Keratinocyte (primary cell): ENCODE measurements around the gene FOXL3. TPM values are rescaled to one million over a fixed set of nuclear protein-coding genes. Genes with fewer than 3 reads are reported as not detected.

Experiments used
- DNase-seq: peaks from one replicate; pipeline ENCODE4 v3.0.0-alpha.2; 2011; ENCODE audit warnings: low read depth, missing footprints, low spot score
- FAIRE-seq: peaks from 2 replicates; lab custom pipeline; 2011; peaks lifted over from hg19 to GRCh38; lab: Jason Lieb, UNC
- H2AFZ ChIP-seq: 2 replicates; pipeline ENCODE4 v1.6.0; 2012; ENCODE audit warnings: low read length, control low read depth, inconsistent platforms; ENCODE audit not compliant: control insufficient read depth
- H3K27ac ChIP-seq: 2 replicates; pipeline ENCODE4 v1.5.1; 2011; ENCODE audit warnings: low read length; ENCODE audit not compliant: control insufficient read depth, insufficient read depth
- H3K27me3 ChIP-seq: 3 replicates; pipeline ENCODE4 v1.6.0; 2011; ENCODE audit warnings: low read length; ENCODE audit not compliant: control insufficient read depth, insufficient read depth; ENCODE audit errors: extremely low read depth
- H3K36me3 ChIP-seq, 2 experiments: 2 replicates in 1 of 2; 3 replicates in 1 of 2; pipeline ENCODE4 v1.5.1; 2011; ENCODE audit warnings: low read length in 2 of 2, mild to moderate bottlenecking in 1 of 2; ENCODE audit not compliant: control insufficient read depth in 2 of 2, insufficient read depth in 2 of 2; ENCODE audit errors: extremely low read depth in 1 of 2
- H3K4me1 ChIP-seq: 3 replicates; pipeline ENCODE4 v1.5.1; 2011; ENCODE audit warnings: low read length; ENCODE audit not compliant: control insufficient read depth, insufficient read depth; ENCODE audit errors: extremely low read depth
- H3K4me2 ChIP-seq: 3 replicates; pipeline ENCODE4 v1.6.0; 2011; ENCODE audit warnings: low read depth, low read length; ENCODE audit not compliant: control insufficient read depth, insufficient read depth; ENCODE audit errors: extremely low read depth
- H3K4me3 ChIP-seq, 3 experiments: fragments of 200-600 bp in 1 of 3; sonication (generic) in 1 of 3; 2 replicates in 2 of 3; 3 replicates in 1 of 3; pipeline ENCODE4 v1.5.1; 2011 to 2016; ENCODE audit warnings: low read length in 3 of 3, mild to moderate bottlenecking in 3 of 3, control low read depth in 2 of 3, inconsistent platforms in 1 of 3, low read depth in 1 of 3, mixed read lengths in 1 of 3, mixed run types in 1 of 3, moderate library complexity in 1 of 3; ENCODE audit not compliant: control insufficient read depth in 2 of 3, insufficient read depth in 2 of 3; ENCODE audit errors: extremely low read depth in 1 of 3
- H3K79me2 ChIP-seq: 2 replicates; pipeline ENCODE4 v1.6.0; 2012; ENCODE audit warnings: low read length; ENCODE audit not compliant: control insufficient read depth, insufficient read depth
- H3K9ac ChIP-seq: 3 replicates; pipeline ENCODE4 v1.6.0; 2011; ENCODE audit warnings: low read length; ENCODE audit not compliant: control insufficient read depth, insufficient read depth; ENCODE audit errors: extremely low read depth
- H3K9me1 ChIP-seq: 3 replicates; pipeline ENCODE4 v1.6.0; 2011; ENCODE audit warnings: low read length; ENCODE audit not compliant: control insufficient read depth, insufficient read depth; ENCODE audit errors: extremely low read depth
- H3K9me3 ChIP-seq: 2 replicates; pipeline ENCODE4 v1.5.1; 2012; ENCODE audit warnings: low read depth, low read length; ENCODE audit not compliant: control insufficient read depth
- H4K20me1 ChIP-seq: 3 replicates; pipeline ENCODE4 v1.6.0; 2011; ENCODE audit warnings: low read length; ENCODE audit not compliant: control insufficient read depth, insufficient read depth; ENCODE audit errors: extremely low read depth
- CTCF ChIP-seq, 3 experiments: IDR thresholded peaks in 1 of 3; conservative IDR thresholded peaks in 1 of 3; optimal IDR thresholded peaks in 1 of 3; 2 replicates in 2 of 3; 3 replicates in 1 of 3; pipeline versions ENCODE3 to v1.5.1; 2011; ENCODE audit warnings: low read length in 3 of 3, mild to moderate bottlenecking in 3 of 3, moderate library complexity in 2 of 3, control low read depth in 1 of 3, inconsistent platforms in 1 of 3; ENCODE audit not compliant: insufficient read depth in 2 of 3; ENCODE audit errors: extremely low read depth in 1 of 3
- EZH2 ChIP-seq: IDR thresholded peaks from one replicate; pipeline ENCODE4 v1.6.1; 2012; ENCODE audit warnings: inconsistent platforms, mild to moderate bottlenecking, low read length, moderate library complexity
- dilution Hi-C: fragments of 300-500 bp; cut with MboI; formaldehyde crosslinking; loops from one replicate; pipeline ENCODE4 v1.7.0; 2020; ENCODE audit warnings: low sequenced_read_pairs; ENCODE audit not compliant: extremely low pct_ligation_motif_present
- polyA plus RNA-seq, 5 experiments: library from polyadenylated mRNA; depleted of rRNA in 3 of 5; stranded (reverse) in 3 of 5; stranded (forward) in 1 of 5; unstranded in 1 of 5; fragments of >200 nt; gene quantifications; 1 replicate in 1 of 5; 2 replicates in 3 of 5; 3 replicates in 1 of 5; pipeline versions ENCODE4 v1.2.1 to v1.2.3, GENCODE V29; 2011 to 2012; ENCODE audit warnings: missing spikeins in 2 of 5, low read depth in 1 of 5, low replicate concordance in 1 of 5

Gene FOXL3
- polyA plus RNA-seq, 1 donor (not counting 4 experiments of a cell fraction or from before 2014, with no cell fraction given): not detected

DNA sequence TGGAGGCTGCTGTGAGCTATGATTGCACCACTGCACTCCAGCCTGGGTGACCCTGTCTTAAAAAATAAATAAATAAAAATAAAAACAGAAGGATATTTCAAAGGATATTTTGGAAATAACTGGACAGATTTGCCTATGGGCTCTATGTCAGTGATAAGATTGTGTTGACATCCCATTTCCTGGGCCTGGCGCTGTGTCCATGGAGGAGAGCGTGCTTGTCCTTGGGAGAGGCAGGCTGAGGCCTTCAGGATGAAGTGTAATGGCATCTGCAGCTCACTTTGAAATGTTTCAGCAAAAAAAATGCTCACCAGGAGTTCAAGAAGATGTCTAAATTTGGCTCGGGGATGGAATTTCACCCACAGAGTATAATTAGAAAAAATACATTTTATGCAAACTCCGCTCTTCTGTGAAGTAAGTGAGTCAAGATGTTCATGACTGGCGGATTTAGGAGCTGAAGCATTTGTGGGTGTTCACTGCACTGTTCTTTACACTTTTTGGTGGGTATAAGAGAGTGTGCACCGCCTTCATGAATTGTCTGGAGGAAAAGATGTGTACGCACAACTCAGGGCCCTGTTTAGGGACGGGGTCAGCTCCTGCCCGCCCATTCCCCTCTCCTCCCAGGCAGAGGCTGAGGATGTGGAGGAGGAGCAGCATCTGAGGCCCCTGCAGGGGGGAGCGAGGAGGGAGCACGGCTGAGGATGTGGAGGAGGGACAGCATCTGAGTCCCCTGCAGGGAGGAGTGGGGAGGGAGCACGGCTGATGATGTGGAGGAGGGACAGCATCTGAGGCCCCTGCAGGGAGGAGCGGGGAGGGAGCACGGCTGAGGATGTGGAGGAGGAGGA lies 18.5 kb upstream of the FOXL3 start:
- H2AFZ ChIP-seq: no peak overlapping the region
- H4K20me1 ChIP-seq: no peaks in the 10 kb centered on the region
- no peak overlapping the region for H3K4me3 ChIP-seq
- FAIRE-seq: no peak
- H3K9me1 ChIP-seq: no peaks in the 10 kb centered on the region
- H3K4me2 ChIP-seq: no peak overlapping the region
- no peak overlapping the region for H3K9ac ChIP-seq
- no peak for DNase-seq
- TF ChIP-seq CTCF (optimal IDR thresholded peaks at IDR 0.05 in 1 of 3, IDR thresholded peaks at IDR 0.05 in 1 of 3, conservative IDR thresholded peaks at IDR 0.05 in 1 of 3; ENCODE audit: extremely low read depth in 1 of 3, insufficient read depth in 2 of 3, low read length in 3 of 3) (no peak), EZH2 (no peak)
- dilution Hi-C loops: no loop called here
- H3K79me2 ChIP-seq: no peaks in the 10 kb centered on the region
- H3K36me3 ChIP-seq: no peaks in the 10 kb centered on the region
- H3K27me3 ChIP-seq: peaks cover 9% of the 10 kb centered on the region
- no peak overlapping the region for H3K27ac ChIP-seq
- H3K4me1 ChIP-seq: no peaks in the 10 kb centered on the region
- peaks cover 3% of the 10 kb centered on the region for H3K9me3 ChIP-seq

GRCh38 chr7:272108-272615 lies 17.8 kb upstream of the FOXL3 start:
- FAIRE-seq (no peak), DNase-seq (no peak)
- peaks cover 8% of the 10 kb centered on the region for H3K27me3 ChIP-seq
- no peak overlapping the region for H3K27ac ChIP-seq
- H3K36me3 ChIP-seq: no peaks in the 10 kb centered on the region
- peaks cover 3% of the 10 kb centered on the region for H3K9me3 ChIP-seq
- TF ChIP-seq CTCF (optimal IDR thresholded peaks at IDR 0.05 in 1 of 3, IDR thresholded peaks at IDR 0.05 in 1 of 3, conservative IDR thresholded peaks at IDR 0.05 in 1 of 3; ENCODE audit: extremely low read depth in 1 of 3, insufficient read depth in 2 of 3, low read length in 3 of 3): no peak
- no peak for TF ChIP-seq EZH2
- no peak overlapping the region for H3K4me2 ChIP-seq
- dilution Hi-C loops: no loop called here
- H3K9me1 ChIP-seq: no peaks in the 10 kb centered on the region
- no peak overlapping the region for H2AFZ ChIP-seq
- no peak overlapping the region for H3K9ac ChIP-seq
- no peaks in the 10 kb centered on the region for H3K4me1 ChIP-seq
- no peak overlapping the region for H3K4me3 ChIP-seq
- H4K20me1 ChIP-seq: no peaks in the 10 kb centered on the region
- no peaks in the 10 kb centered on the region for H3K79me2 ChIP-seq
